ENCODE data around the gene ACYP2. TPM values are rescaled to one million over a fixed set of nuclear protein-coding genes. Genes with fewer than 3 reads are reported as not detected.

Gene ACYP2
- total RNA-seq, 2 donors from 2014 or later: 9.8 to 10.3 TPM

GRCh38 chr2:54191361-54192135, 76.1 kb downstream of the ACYP2 start:
- H3K4me3 Mint-ChIP-seq: no peak overlapping the region
- ATAC-seq (no peak), DNase-seq (no peak)
- no peak overlapping the region for H3K27ac Mint-ChIP-seq
- no peaks in the 10 kb centered on the region for H3K9me3 ChIP-seq (ENCODE audit: control insufficient read depth, low read length, poor library complexity, severe bottlenecking)
- peaks cover 4% of the 10 kb centered on the region for H3K36me3 Mint-ChIP-seq (ENCODE audit: low read depth)
- H3K4me1 Mint-ChIP-seq: no peaks in the 10 kb centered on the region
- H3K27me3 Mint-ChIP-seq: no peaks in the 10 kb centered on the region

GRCh38 chr2:54194761-54195750, 79.6 kb downstream of the ACYP2 start:
- Mint-ChIP-seq H3K4me3 (no peak overlapping the region), H3K27ac (no peak overlapping the region), H3K4me1 (no peaks in the 10 kb centered on the region), H3K27me3 (no peaks in the 10 kb centered on the region), H3K36me3 (ENCODE audit: low read depth) (peaks cover 2% of the 10 kb centered on the region)
- H3K9me3 ChIP-seq (ENCODE audit: control insufficient read depth, low read length, poor library complexity, severe bottlenecking): no peaks in the 10 kb centered on the region
- no peak for DNase-seq
- ATAC-seq: no peak

GRCh38 chr2:54196646-54197045, 81.2 kb downstream of the ACYP2 start:
- no peak for DNase-seq
- no peak for ATAC-seq
- Mint-ChIP-seq H3K27me3 (no peaks in the 10 kb centered on the region), H3K36me3 (ENCODE audit: low read depth) (no peaks in the 10 kb centered on the region), H3K4me1 (no peaks in the 10 kb centered on the region), H3K4me3 (no peak overlapping the region), H3K27ac (no peak overlapping the region)
- H3K9me3 ChIP-seq (ENCODE audit: control insufficient read depth, low read length, poor library complexity, severe bottlenecking): no peaks in the 10 kb centered on the region

GRCh38 chr2:54204476-54204875, 89.1 kb downstream of the ACYP2 start:
- DNase-seq: no peak

GRCh38 chr2:54206596-54206995, 91.2 kb downstream of the ACYP2 start:
- Mint-ChIP-seq H3K27me3 (no peaks in the 10 kb centered on the region), H3K4me3 (no peak overlapping the region), H3K36me3 (ENCODE audit: low read depth) (peaks cover 2% of the 10 kb centered on the region), H3K4me1 (peaks cover 12% of the 10 kb centered on the region), H3K27ac (no peak overlapping the region)
- DNase-seq (no peak), ATAC-seq (no peak)
- H3K9me3 ChIP-seq (ENCODE audit: control insufficient read depth, low read length, poor library complexity, severe bottlenecking): no peaks in the 10 kb centered on the region

More at GRCh38 chr2:54204476-54204875, 89.1 kb downstream of the ACYP2 start:
- Mint-ChIP-seq H3K27ac (no peak overlapping the region), H3K27me3 (no peaks in the 10 kb centered on the region), H3K4me1 (peaks cover 12% of the 10 kb centered on the region), H3K4me3 (no peak overlapping the region), H3K36me3 (ENCODE audit: low read depth) (peaks cover 2% of the 10 kb centered on the region)
- no peak for ATAC-seq
- H3K9me3 ChIP-seq (ENCODE audit: control insufficient read depth, low read length, poor library complexity, severe bottlenecking): no peaks in the 10 kb centered on the region

- DNase-seq (no peak), ATAC-seq (no peak)
- Mint-ChIP-seq H3K4me1 (peaks cover 12% of the 10 kb centered on the region), H3K27me3 (no peaks in the 10 kb centered on the region), H3K36me3 (ENCODE audit: low read depth) (peaks cover 5% of the 10 kb centered on the region), H3K4me3 (no peak overlapping the region), H3K27ac (no peak overlapping the region)
- H3K9me3 ChIP-seq (ENCODE audit: control insufficient read depth, low read length, poor library complexity, severe bottlenecking): no peaks in the 10 kb centered on the region
These were observed 92.3 kb downstream of the ACYP2 start for GRCh38 chr2:54207666-54208195.

GRCh38 chr2:54208364-54209240, 93.2 kb downstream of the ACYP2 start:
- H3K4me1 Mint-ChIP-seq: peaks cover 12% of the 10 kb centered on the region
- no peak for DNase-seq
- no peak overlapping the region for H3K4me3 Mint-ChIP-seq
- no peaks in the 10 kb centered on the region for H3K9me3 ChIP-seq (ENCODE audit: control insufficient read depth, low read length, poor library complexity, severe bottlenecking)
- no peaks in the 10 kb centered on the region for H3K27me3 Mint-ChIP-seq
- no peak overlapping the region for H3K27ac Mint-ChIP-seq
- H3K36me3 Mint-ChIP-seq (ENCODE audit: low read depth): peaks cover 5% of the 10 kb centered on the region
- no peak for ATAC-seq

- Mint-ChIP-seq H3K27ac (no peak overlapping the region), H3K27me3 (no peaks in the 10 kb centered on the region), H3K36me3 (ENCODE audit: low read depth) (peaks cover 5% of the 10 kb centered on the region), H3K4me3 (no peak overlapping the region), H3K4me1 (peaks cover 12% of the 10 kb centered on the region)
- DNase-seq (no peak), ATAC-seq (no peak)
- no peaks in the 10 kb centered on the region for H3K9me3 ChIP-seq (ENCODE audit: control insufficient read depth, low read length, poor library complexity, severe bottlenecking)
These were observed 94.0 kb downstream of the ACYP2 start for GRCh38 chr2:54209379-54209778.

- H3K36me3 Mint-ChIP-seq (ENCODE audit: low read depth): peaks cover 2% of the 10 kb centered on the region
- ATAC-seq: no peak
- H3K4me1 Mint-ChIP-seq: peaks cover 2% of the 10 kb centered on the region
- no peaks in the 10 kb centered on the region for H3K27me3 Mint-ChIP-seq
- H3K27ac Mint-ChIP-seq: no peak overlapping the region
- H3K4me3 Mint-ChIP-seq: no peak overlapping the region
- H3K9me3 ChIP-seq (ENCODE audit: control insufficient read depth, low read length, poor library complexity, severe bottlenecking): no peaks in the 10 kb centered on the region
- DNase-seq: no peak
These were observed 97.0 kb downstream of the ACYP2 start for GRCh38 chr2:54212456-54212855.

- no peak overlapping the region for H3K27ac Mint-ChIP-seq
- ATAC-seq: no peak
- H3K4me3 Mint-ChIP-seq: no peak overlapping the region
These were observed 97.7 kb downstream of the ACYP2 start for GRCh38 chr2:54213082-54213481.

GRCh38 chr2:54224997-54225396, 109.6 kb downstream of the ACYP2 start:
- Mint-ChIP-seq H3K27me3 (no peaks in the 10 kb centered on the region), H3K36me3 (ENCODE audit: low read depth) (peaks cover 2% of the 10 kb centered on the region), H3K4me3 (no peak overlapping the region), H3K27ac (no peak overlapping the region), H3K4me1 (no peaks in the 10 kb centered on the region)
- no peak for ATAC-seq
- no peak for DNase-seq
- H3K9me3 ChIP-seq (ENCODE audit: control insufficient read depth, low read length, poor library complexity, severe bottlenecking): no peaks in the 10 kb centered on the region

More at GRCh38 chr2:54213082-54213481, 97.7 kb downstream of the ACYP2 start:
- no peaks in the 10 kb centered on the region for H3K9me3 ChIP-seq (ENCODE audit: control insufficient read depth, low read length, poor library complexity, severe bottlenecking)
- DNase-seq: no peak
- H3K27me3 Mint-ChIP-seq: no peaks in the 10 kb centered on the region
- H3K4me1 Mint-ChIP-seq: peaks cover 4% of the 10 kb centered on the region
- H3K36me3 Mint-ChIP-seq (ENCODE audit: low read depth): peaks cover 2% of the 10 kb centered on the region

- no peak overlapping the region for H3K27ac Mint-ChIP-seq
- no peaks in the 10 kb centered on the region for H3K9me3 ChIP-seq (ENCODE audit: control insufficient read depth, low read length, poor library complexity, severe bottlenecking)
- ATAC-seq: no peak
- H3K4me3 Mint-ChIP-seq: no peak overlapping the region
- H3K4me1 Mint-ChIP-seq: no peaks in the 10 kb centered on the region
- peaks cover 2% of the 10 kb centered on the region for H3K36me3 Mint-ChIP-seq (ENCODE audit: low read depth)
- H3K27me3 Mint-ChIP-seq: no peaks in the 10 kb centered on the region
- no peak for DNase-seq
These were observed 110.8 kb downstream of the ACYP2 start for GRCh38 chr2:54226260-54226659.

All from T-helper 17 cell (primary cell).